Right ventricle myocardium superior (tissue), 1 donor: ENCODE data around the gene PTPN4. TPM values are rescaled to one million over a fixed set of nuclear protein-coding genes. Genes with fewer than 3 reads are reported as not detected.

Source experiments
- ATAC-seq: fragments of 200-7000 bp; cut with Tn5 transposase; one replicate; pipeline ENCODE4 v1.9.1; 2020; ENCODE audit warnings: mild to moderate bottlenecking; ENCODE audit not compliant: poor library complexity
- DNase-seq: peaks from one replicate; pipeline ENCODE4 v3.0.0-alpha.2; 2020
- intact Hi-C: fragments of 100-400 bp; cut with DNase I; formaldehyde crosslinking; loops from one replicate; pipeline ENCODE4 v1.11.2; 2022
- long read RNA-seq: library from polyadenylated mRNA; unstranded; transcript quantifications from one replicate; pipeline ENCODE4 v2.0.0, GENCODE V29; 2021
- total RNA-seq: library from RNA; stranded (reverse); fragmentation: NEBNext Ultra II Directional; extraction: Animal tissue kit (Norgen Biotek cat#: 25700); gene quantifications from one replicate; pipeline ENCODE4 v1.2.1, GENCODE V29; 2021
- donor health status: DM: no; HTN: yes; CAD: no; lungs with severe emphysema.

Gene PTPN4
- 37.6 TPM for total RNA-seq
- long read RNA-seq, full-length matches to known transcripts = 10 of 23 reads
- long read RNA-seq, partial matches to known transcripts = 2 of 23 reads
- long read RNA-seq, other reads (novel, unspliced or antisense) = 11 of 23 reads

GRCh38 chr2:119759451-119760236 lies at the start of gene PTPN4:
Gene PTPN4 (plus strand): TSS chr2:119759922. CDS start chr2:119809854, 49,932 bp downstream.
- ATAC-seq (peak; percentile 97), DNase-seq (peak; percentile 98)
- intact Hi-C loops = no loop called here

GRCh38 chr2:119710281-119710680 lies 49.4 kb upstream of the PTPN4 start:
- intact Hi-C loops = no loop called here
- ATAC-seq (no peak), DNase-seq (no peak)

GRCh38 chr2:119711352-119711751 lies 48.4 kb upstream of the PTPN4 start:
- intact Hi-C loops = no loop called here
- ATAC-seq = no peak
- DNase-seq = no peak

- intact Hi-C loops = no loop called here
- DNase-seq (no peak), ATAC-seq (no peak)
Measured at GRCh38 chr2:119712571-119712970, 47.2 kb upstream of the PTPN4 start.

- DNase-seq (no peak), ATAC-seq (peak; percentile 39)
- intact Hi-C loops = no loop called here
Measured at GRCh38 chr2:119713819-119714490, 45.8 kb upstream of the PTPN4 start.

- intact Hi-C loops = no loop called here
- DNase-seq (no peak), ATAC-seq (no peak)
Measured at GRCh38 chr2:119715409-119716283, 44.1 kb upstream of the PTPN4 start.

GRCh38 chr2:119716284-119716672 lies 43.4 kb upstream of the PTPN4 start:
- ATAC-seq = no peak
- no peak for DNase-seq
- intact Hi-C loops = no loop called here

- DNase-seq (no peak), ATAC-seq (no peak)
- intact Hi-C loops = no loop called here
Measured at GRCh38 chr2:119718501-119719260, 41.0 kb upstream of the PTPN4 start.

- ATAC-seq = no peak
- intact Hi-C loops = no loop called here
- DNase-seq = no peak
Measured at GRCh38 chr2:119719261-119719627, 40.5 kb upstream of the PTPN4 start.

GRCh38 chr2:119721043-119721442 lies 38.7 kb upstream of the PTPN4 start:
- intact Hi-C loops = no loop called here
- DNase-seq (no peak), ATAC-seq (peak; percentile 23)

- peak; percentile 93 for ATAC-seq
- no peak for DNase-seq
- intact Hi-C loops = no loop called here
Measured at GRCh38 chr2:119721462-119721861, 38.3 kb upstream of the PTPN4 start.

- ATAC-seq (no peak), DNase-seq (no peak)
- intact Hi-C loops = no loop called here
Measured at GRCh38 chr2:119721904-119722303, 37.8 kb upstream of the PTPN4 start.

- DNase-seq (no peak), ATAC-seq (no peak)
- intact Hi-C loops = no loop called here
Measured at GRCh38 chr2:119723186-119723585, 36.5 kb upstream of the PTPN4 start.

- intact Hi-C loops = no loop called here
Measured at GRCh38 chr2:119723784-119724467, 35.8 kb upstream of the PTPN4 start.

GRCh38 chr2:119724656-119725485 lies 34.9 kb upstream of the PTPN4 start:
- ATAC-seq (no peak), DNase-seq (no peak)
- intact Hi-C loops = no loop called here

More at GRCh38 chr2:119723784-119724467, 35.8 kb upstream of the PTPN4 start:
- no peak for ATAC-seq
- DNase-seq = no peak

- DNase-seq (no peak), ATAC-seq (no peak)
- intact Hi-C loops = no loop called here
Measured at GRCh38 chr2:119727493-119727892, 32.2 kb upstream of the PTPN4 start.

GRCh38 chr2:119728421-119728820 lies 31.3 kb upstream of the PTPN4 start:
- ATAC-seq (no peak), DNase-seq (no peak)
- intact Hi-C loops = no loop called here
